Endothelial cell of umbilical vein (primary cell): ENCODE measurements around the gene MBTD1. TPM values are rescaled to one million over a fixed set of nuclear protein-coding genes. Genes with fewer than 3 reads are reported as not detected.
"Not testable (repeated sequence)": the region's sequence is repeated elsewhere in the genome, so short reads cannot be mapped to it uniquely, and the experiment has no call there.

ENCODE experiments used
- BruUV-seq: library from RNA; stranded (reverse); fragments of 400-500 nt; replicated peaks from 2 replicates; lab custom pipeline; 2021; lab: Mats Ljungman, UMichigan
- CTCF ChIA-PET: fragments of 300-600, 350-600 bp; sonication (Branson Sonifier 250); formaldehyde crosslinking; loops from one replicate; lab custom pipeline; 2021; ENCODE audit warnings: antibody characterized with exemption, inconsistent platforms; lab: Charles Lee
- POLR2A ChIA-PET: fragments of 300-600, 350-600 bp; sonication (Branson Sonifier 250); formaldehyde crosslinking; loops from one replicate; lab custom pipeline; 2021; ENCODE audit warnings: antibody characterized with exemption, inconsistent platforms; lab: Charles Lee
- DNase-seq: peaks from one replicate; pipeline ENCODE4 v3.0.0-alpha.2; 2011; ENCODE audit warnings: low read depth, low spot score
- FAIRE-seq: peaks from 2 replicates; lab custom pipeline; 2011; peaks lifted over from hg19 to GRCh38; lab: Jason Lieb, UNC
- H2AFZ ChIP-seq: 2 replicates; pipeline ENCODE4 v1.6.0; 2012; ENCODE audit warnings: low read depth, low read length, control low read depth, inconsistent platforms
- H3K27ac ChIP-seq: 2 replicates; pipeline ENCODE4 v1.5.1; 2011; ENCODE audit warnings: low read depth, mild to moderate bottlenecking, control low read depth, low read length, moderate library complexity; ENCODE audit not compliant: insufficient read depth
- H3K27me3 ChIP-seq, 2 experiments: 2 replicates each; pipeline versions ENCODE4 v1.6.0 to v1.6.1; 2011; ENCODE audit warnings: low read length in 2 of 2, mixed read lengths in 1 of 2; ENCODE audit not compliant: control insufficient read depth in 2 of 2, insufficient read depth in 2 of 2
- H3K36me3 ChIP-seq, 2 experiments: 2 replicates in 1 of 2; 3 replicates in 1 of 2; pipeline ENCODE4 v1.5.1; 2011; ENCODE audit warnings: low read length in 2 of 2, mild to moderate bottlenecking in 1 of 2, moderate library complexity in 1 of 2; ENCODE audit not compliant: control insufficient read depth in 2 of 2, insufficient read depth in 2 of 2; ENCODE audit errors: extremely low read depth in 1 of 2
- H3K4me1 ChIP-seq: 3 replicates; pipeline ENCODE4 v1.5.1; 2011; ENCODE audit warnings: mild to moderate bottlenecking, low read length; ENCODE audit not compliant: control insufficient read depth, insufficient read depth; ENCODE audit errors: extremely low read depth
- H3K4me2 ChIP-seq: 2 replicates; pipeline ENCODE4 v1.6.1; 2011; ENCODE audit warnings: low read length, control low read depth, mixed read lengths; ENCODE audit not compliant: insufficient read depth
- H3K4me3 ChIP-seq, 3 experiments: fragments of 200-600 bp in 1 of 3; sonication (generic), shearing (Covaris generic) in 1 of 3; replicated peaks in 1 of 3; 2 replicates each; pipeline ENCODE4 v1.5.1; 2011 to 2016; ENCODE audit warnings: control low read depth in 3 of 3, low read length in 3 of 3, mild to moderate bottlenecking in 2 of 3, inconsistent platforms in 1 of 3, low read depth in 1 of 3, moderate library complexity in 1 of 3; ENCODE audit not compliant: insufficient read depth in 1 of 3
- H3K79me2 ChIP-seq: 2 replicates; pipeline ENCODE4 v1.6.0; 2012; ENCODE audit warnings: low read length, inconsistent platforms; ENCODE audit not compliant: control insufficient read depth, insufficient read depth
- H3K9ac ChIP-seq: replicated peaks from 2 replicates; pipeline ENCODE3; 2011; ENCODE audit warnings: low read length, control low read depth; ENCODE audit not compliant: insufficient read depth; ENCODE audit errors: extremely low read depth
- H3K9me1 ChIP-seq: replicated peaks from 3 replicates; pipeline ENCODE4 v1.6.0; 2011; ENCODE audit warnings: mild to moderate bottlenecking, low read length; ENCODE audit not compliant: control insufficient read depth, insufficient read depth; ENCODE audit errors: extremely low read depth
- H3K9me3 ChIP-seq: replicated peaks from 2 replicates; pipeline ENCODE4 v1.5.1; 2012; ENCODE audit warnings: low read length, inconsistent platforms; ENCODE audit not compliant: control insufficient read depth, insufficient read depth
- H4K20me1 ChIP-seq: replicated peaks from 2 replicates; pipeline ENCODE3; 2011; ENCODE audit warnings: mild to moderate bottlenecking, low read length; ENCODE audit not compliant: control insufficient read depth, insufficient read depth; ENCODE audit errors: extremely low read depth
- POLR2A ChIP-seq: IDR thresholded peaks from 2 replicates; pipeline ENCODE4 v1.6.1; 2012; ENCODE audit warnings: low read depth, mild to moderate bottlenecking, control low read depth, low read length
- dilution Hi-C: fragments of 300-500 bp; cut with MboI; formaldehyde crosslinking; loops from one replicate; pipeline ENCODE4 v1.15.0; 2019; ENCODE audit warnings: low sequenced_read_pairs; ENCODE audit not compliant: extremely low pct_ligation_motif_present
- intact Hi-C: fragments of 100-400 bp; cut with micrococcal nuclease; formaldehyde crosslinking; loops from one replicate; pipeline ENCODE4 v1.10.0; 2022
- polyA plus RNA-seq, 4 experiments: library from polyadenylated mRNA; depleted of rRNA in 3 of 4; stranded (reverse) in 3 of 4; unstranded in 1 of 4; fragments of >200 nt; gene quantifications; 2 replicates each; pipeline versions ENCODE4 v1.2.1 to v1.2.3, GENCODE V29; 2011 to 2012; ENCODE audit warnings: missing spikeins in 1 of 4
- total RNA-seq: library from RNA; stranded (reverse); gene quantifications from 2 replicates; pipeline ENCODE4 v1.2.3, GENCODE V29; 2021

MBTD1 gene
- total and polyA plus RNA-seq, 2 donors (not counting 3 experiments of a cell fraction or from before 2014, with no cell fraction given): 4.8 to 14.0 TPM

GRCh38 chr17:51172030-51172429, 87.8 kb downstream of the MBTD1 start:
- Histone ChIP-seq H3K4me1 (peaks cover 11% of the 10 kb centered on the region), H3K79me2 (peaks cover 19% of the 10 kb centered on the region), H3K36me3 (peaks cover 12 to 19% of the 10 kb centered on the region in 2 experiments)
- CTCF ChIA-PET, H3K4me3 ChIP-seq, DNase-seq, FAIRE-seq, BruUV-seq, H3K4me2 ChIP-seq, H3K9me3 ChIP-seq, H2AFZ ChIP-seq, H3K27me3 ChIP-seq, dilution Hi-C loops, H4K20me1 ChIP-seq, H3K9me1 ChIP-seq, H3K27ac ChIP-seq, intact Hi-C loops, H3K9ac ChIP-seq: not testable (repeated sequence)
- POLR2A ChIA-PET: interaction anchor here (0.7 kb wide), 1 partner anchor 34 kb away, joined by 4 read pairs; no protein-coding TSS in a partner anchor

- no peaks in the 10 kb centered on the region for H3K9me1 ChIP-seq
- no peak for TF ChIP-seq POLR2A
- peaks cover 13% of the 10 kb centered on the region for H3K4me1 ChIP-seq
- no peaks in the 10 kb centered on the region for H3K27me3 ChIP-seq
- H4K20me1 ChIP-seq: no peaks in the 10 kb centered on the region
- no peak overlapping the region for H2AFZ ChIP-seq
- ChIA-PET POLR2A (no interaction called here), CTCF (interaction anchor here (0.7 to 1.2 kb wide), 2 partner anchors 9 to 170 kb away, joined by 3 to 4 read pairs; no protein-coding TSS in a partner anchor)
- DNase-seq (no peak), FAIRE-seq (no peak)
- intact Hi-C loops: no loop called here
- no peak overlapping the region for H3K27ac ChIP-seq
- BruUV-seq: no TSS peak
- peaks cover 12 to 19% of the 10 kb centered on the region in 2 experiments for H3K36me3 ChIP-seq
- H3K4me3 ChIP-seq: no peak overlapping the region
- H3K4me2 ChIP-seq: no peak overlapping the region
- dilution Hi-C loops: no loop called here
- H3K79me2 ChIP-seq: peaks cover 24% of the 10 kb centered on the region
- no peaks in the 10 kb centered on the region for H3K9me3 ChIP-seq
- H3K9ac ChIP-seq: no peak overlapping the region
Measured at GRCh38 chr17:51170736-51171135, 89.1 kb downstream of the MBTD1 start.
